ENCODE data around the gene KRT35. TPM values are rescaled to one million over a fixed set of nuclear protein-coding genes. Genes with fewer than 3 reads are reported as not detected.

Gene KRT35
- total RNA-seq, 2 experiments from 2014 or later, result not detected

- peaks cover 0 to 16% of the 10 kb centered on the region in 2 experiments for H3K9me3 ChIP-seq (ENCODE audit: control insufficient read depth in 1 of 2, insufficient read depth in 1 of 2, low read length in 2 of 2)
- TF ChIP-seq, protein P1, sequence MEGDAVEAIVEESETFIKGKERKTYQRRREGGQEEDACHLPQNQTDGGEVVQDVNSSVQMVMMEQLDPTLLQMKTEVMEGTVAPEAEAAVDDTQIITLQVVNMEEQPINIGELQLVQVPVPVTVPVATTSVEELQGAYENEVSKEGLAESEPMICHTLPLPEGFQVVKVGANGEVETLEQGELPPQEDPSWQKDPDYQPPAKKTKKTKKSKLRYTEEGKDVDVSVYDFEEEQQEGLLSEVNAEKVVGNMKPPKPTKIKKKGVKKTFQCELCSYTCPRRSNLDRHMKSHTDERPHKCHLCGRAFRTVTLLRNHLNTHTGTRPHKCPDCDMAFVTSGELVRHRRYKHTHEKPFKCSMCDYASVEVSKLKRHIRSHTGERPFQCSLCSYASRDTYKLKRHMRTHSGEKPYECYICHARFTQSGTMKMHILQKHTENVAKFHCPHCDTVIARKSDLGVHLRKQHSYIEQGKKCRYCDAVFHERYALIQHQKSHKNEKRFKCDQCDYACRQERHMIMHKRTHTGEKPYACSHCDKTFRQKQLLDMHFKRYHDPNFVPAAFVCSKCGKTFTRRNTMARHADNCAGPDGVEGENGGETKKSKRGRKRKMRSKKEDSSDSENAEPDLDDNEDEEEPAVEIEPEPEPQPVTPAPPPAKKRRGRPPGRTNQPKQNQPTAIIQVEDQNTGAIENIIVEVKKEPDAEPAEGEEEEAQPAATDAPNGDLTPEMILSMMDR (IDR thresholded peaks at IDR 0.05), result no peak
- ChIA-PET CTCF (no interaction called here), POLR2A (no interaction called here)
- no peak overlapping the region for H3K27ac ChIP-seq (ENCODE audit: low read depth in 1 of 2, low read length in 2 of 2)
- intact Hi-C loops (cut with DNase I, micrococcal nuclease), result no loop called here
- peaks cover 0 to 7% of the 10 kb centered on the region in 2 experiments for H3K27me3 ChIP-seq (ENCODE audit: control insufficient read depth in 1 of 2, insufficient read depth in 2 of 2, low read length in 2 of 2)
- H3K9me3 Mint-ChIP-seq, result peaks cover 3% of the 10 kb centered on the region
- peaks cover 4% of the 10 kb centered on the region for H3K27me3 Mint-ChIP-seq
- no peak overlapping the region for H3K27ac Mint-ChIP-seq
- no peaks in the 10 kb centered on the region for H3K36me3 ChIP-seq (ENCODE audit: insufficient read depth, low read length)
- H3K4me1 ChIP-seq (ENCODE audit: insufficient read depth, low read length), result no peaks in the 10 kb centered on the region
- no peaks in the 10 kb centered on the region for H3K36me3 Mint-ChIP-seq (ENCODE audit: low read depth)
- H3K4me1 Mint-ChIP-seq (ENCODE audit: low read depth), result no peaks in the 10 kb centered on the region
- no peak for DNase-seq
- no peak for ATAC-seq (ENCODE audit: poor library complexity)
- H3K4me3 ChIP-seq (ENCODE audit: low read length), result no peak overlapping the region
- no peak overlapping the region for H3K4me3 Mint-ChIP-seq
These were observed 13.4 kb downstream of the KRT35 start for GRCh38 chr17:41467561-41467960.

DNA sequence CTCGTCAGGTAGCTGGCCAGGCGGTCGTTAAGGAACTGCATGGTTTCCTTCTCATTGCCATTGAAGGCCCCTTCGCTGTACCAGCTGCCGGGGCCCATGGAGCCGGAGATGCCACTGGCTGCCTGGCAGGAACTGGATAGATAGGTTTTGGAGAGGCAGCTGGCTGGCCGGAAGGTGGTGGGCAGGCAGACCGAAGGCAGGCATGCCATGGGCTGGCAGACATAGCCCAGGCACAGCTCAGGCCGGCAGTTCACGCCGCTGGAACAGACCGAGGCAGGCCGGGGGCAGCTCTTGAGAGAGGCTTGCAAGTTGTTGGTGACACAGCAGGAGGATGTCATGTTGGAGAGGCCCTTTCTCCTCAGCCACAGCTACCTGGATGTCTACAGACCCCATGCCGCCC is 14.0 kb downstream of the KRT35 start, which contains the start of gene KRT32:
Gene KRT32, minus strand, starts transcription at position 399 of the 400 bp plus-strand sequence. Its CDS starts 61 bp downstream, at position 338.
- Mint-ChIP-seq H3K27me3 (peaks cover 4% of the 10 kb centered on the region), H3K27ac (no peak within 1 kb of the TSS), H3K36me3 (ENCODE audit: low read depth) (no peaks in the 10 kb centered on the region), H3K4me3 (no peak within 1 kb of the TSS), H3K4me1 (ENCODE audit: low read depth) (no peaks in the 10 kb centered on the region), H3K9me3 (peaks cover 3% of the 10 kb centered on the region)
- DNase-seq (no peak), ATAC-seq (ENCODE audit: poor library complexity) (no peak)
- intact Hi-C loops (cut with DNase I, micrococcal nuclease), result no loop called here
- POLR2A ChIA-PET, result no interaction called here
- CTCF ChIA-PET, result no interaction called here
- Histone ChIP-seq H3K4me3 (ENCODE audit: low read length) (no peak within 1 kb of the TSS), H3K36me3 (ENCODE audit: insufficient read depth, low read length) (no peaks in the 10 kb centered on the region), H3K27me3 (ENCODE audit: control insufficient read depth in 1 of 2, insufficient read depth in 2 of 2, low read length in 2 of 2) (peaks cover 0 to 7% of the 10 kb centered on the region in 2 experiments), H3K9me3 (ENCODE audit: control insufficient read depth in 1 of 2, insufficient read depth in 1 of 2, low read length in 2 of 2) (peaks cover 0 to 16% of the 10 kb centered on the region in 2 experiments), H3K4me1 (ENCODE audit: insufficient read depth, low read length) (no peaks in the 10 kb centered on the region), H3K27ac (ENCODE audit: low read depth in 1 of 2, low read length in 2 of 2) (no peak within 1 kb of the TSS)
- TF ChIP-seq, protein P1 (IDR thresholded peaks at IDR 0.05), result no peak

- peaks cover 0 to 16% of the 10 kb centered on the region in 2 experiments for H3K9me3 ChIP-seq (ENCODE audit: control insufficient read depth in 1 of 2, insufficient read depth in 1 of 2, low read length in 2 of 2)
- DNase-seq (no peak), ATAC-seq (ENCODE audit: poor library complexity) (no peak)
- no peak overlapping the region for H3K4me3 ChIP-seq (ENCODE audit: low read length)
- ChIA-PET POLR2A (no interaction called here), CTCF (no interaction called here)
- TF ChIP-seq, protein P1 (IDR thresholded peaks at IDR 0.05), result no peak
- H3K27ac Mint-ChIP-seq, result no peak overlapping the region
- no peak overlapping the region for H3K4me3 Mint-ChIP-seq
- no peaks in the 10 kb centered on the region for H3K4me1 ChIP-seq (ENCODE audit: insufficient read depth, low read length)
- H3K36me3 Mint-ChIP-seq (ENCODE audit: low read depth), result no peaks in the 10 kb centered on the region
- no peaks in the 10 kb centered on the region for H3K36me3 ChIP-seq (ENCODE audit: insufficient read depth, low read length)
- H3K27me3 Mint-ChIP-seq, result no peaks in the 10 kb centered on the region
- H3K4me1 Mint-ChIP-seq (ENCODE audit: low read depth), result no peaks in the 10 kb centered on the region
- H3K27ac ChIP-seq (ENCODE audit: low read depth in 1 of 2, low read length in 2 of 2), result no peak overlapping the region
- intact Hi-C loops (cut with DNase I, micrococcal nuclease), result no loop called here
- no peaks in the 10 kb centered on the region for H3K9me3 Mint-ChIP-seq
- peaks cover 0 to 7% of the 10 kb centered on the region in 2 experiments for H3K27me3 ChIP-seq (ENCODE audit: control insufficient read depth in 1 of 2, insufficient read depth in 2 of 2, low read length in 2 of 2)
These were observed 16.3 kb downstream of the KRT35 start for GRCh38 chr17:41464682-41465081.

All from CD4-positive, alpha-beta T cell (primary cell).